Keratinocyte (primary cell): Measurements from ENCODE around the gene KCNN4. TPM values are rescaled to one million over a fixed set of nuclear protein-coding genes. Genes with fewer than 3 reads are reported as not detected.

Experiments used
- DNase-seq: peaks from one replicate; pipeline ENCODE4 v3.0.0-alpha.2; 2011; ENCODE audit warnings: low read depth, missing footprints, low spot score
- FAIRE-seq: peaks from 2 replicates; lab custom pipeline; 2011; peaks lifted over from hg19 to GRCh38; lab: Jason Lieb, UNC
- H2AFZ ChIP-seq: 2 replicates; pipeline ENCODE4 v1.6.0; 2012; ENCODE audit warnings: low read length, control low read depth, inconsistent platforms; ENCODE audit not compliant: control insufficient read depth
- H3K27ac ChIP-seq: 2 replicates; pipeline ENCODE4 v1.5.1; 2011; ENCODE audit warnings: low read length; ENCODE audit not compliant: control insufficient read depth, insufficient read depth
- H3K27me3 ChIP-seq: 3 replicates; pipeline ENCODE4 v1.6.0; 2011; ENCODE audit warnings: low read length; ENCODE audit not compliant: control insufficient read depth, insufficient read depth; ENCODE audit errors: extremely low read depth
- H3K36me3 ChIP-seq, 2 experiments: 2 replicates in 1 of 2; 3 replicates in 1 of 2; pipeline ENCODE4 v1.5.1; 2011; ENCODE audit warnings: low read length in 2 of 2, mild to moderate bottlenecking in 1 of 2; ENCODE audit not compliant: control insufficient read depth in 2 of 2, insufficient read depth in 2 of 2; ENCODE audit errors: extremely low read depth in 1 of 2
- H3K4me1 ChIP-seq: 3 replicates; pipeline ENCODE4 v1.5.1; 2011; ENCODE audit warnings: low read length; ENCODE audit not compliant: control insufficient read depth, insufficient read depth; ENCODE audit errors: extremely low read depth
- H3K4me2 ChIP-seq: 3 replicates; pipeline ENCODE4 v1.6.0; 2011; ENCODE audit warnings: low read depth, low read length; ENCODE audit not compliant: control insufficient read depth, insufficient read depth; ENCODE audit errors: extremely low read depth
- H3K4me3 ChIP-seq, 3 experiments: fragments of 200-600 bp in 1 of 3; sonication (generic) in 1 of 3; 2 replicates in 2 of 3; 3 replicates in 1 of 3; pipeline ENCODE4 v1.5.1; 2011 to 2016; ENCODE audit warnings: low read length in 3 of 3, mild to moderate bottlenecking in 3 of 3, control low read depth in 2 of 3, inconsistent platforms in 1 of 3, low read depth in 1 of 3, mixed read lengths in 1 of 3, mixed run types in 1 of 3, moderate library complexity in 1 of 3; ENCODE audit not compliant: control insufficient read depth in 2 of 3, insufficient read depth in 2 of 3; ENCODE audit errors: extremely low read depth in 1 of 3
- H3K79me2 ChIP-seq: 2 replicates; pipeline ENCODE4 v1.6.0; 2012; ENCODE audit warnings: low read length; ENCODE audit not compliant: control insufficient read depth, insufficient read depth
- H3K9ac ChIP-seq: 3 replicates; pipeline ENCODE4 v1.6.0; 2011; ENCODE audit warnings: low read length; ENCODE audit not compliant: control insufficient read depth, insufficient read depth; ENCODE audit errors: extremely low read depth
- H3K9me1 ChIP-seq: 3 replicates; pipeline ENCODE4 v1.6.0; 2011; ENCODE audit warnings: low read length; ENCODE audit not compliant: control insufficient read depth, insufficient read depth; ENCODE audit errors: extremely low read depth
- H3K9me3 ChIP-seq: 2 replicates; pipeline ENCODE4 v1.5.1; 2012; ENCODE audit warnings: low read depth, low read length; ENCODE audit not compliant: control insufficient read depth
- H4K20me1 ChIP-seq: 3 replicates; pipeline ENCODE4 v1.6.0; 2011; ENCODE audit warnings: low read length; ENCODE audit not compliant: control insufficient read depth, insufficient read depth; ENCODE audit errors: extremely low read depth
- CTCF ChIP-seq, 3 experiments: IDR thresholded peaks in 1 of 3; conservative IDR thresholded peaks in 1 of 3; optimal IDR thresholded peaks in 1 of 3; 2 replicates in 2 of 3; 3 replicates in 1 of 3; pipeline versions ENCODE3 to v1.5.1; 2011; ENCODE audit warnings: low read length in 3 of 3, mild to moderate bottlenecking in 3 of 3, moderate library complexity in 2 of 3, control low read depth in 1 of 3, inconsistent platforms in 1 of 3; ENCODE audit not compliant: insufficient read depth in 2 of 3; ENCODE audit errors: extremely low read depth in 1 of 3
- EZH2 ChIP-seq: IDR thresholded peaks from one replicate; pipeline ENCODE4 v1.6.1; 2012; ENCODE audit warnings: inconsistent platforms, mild to moderate bottlenecking, low read length, moderate library complexity
- dilution Hi-C: fragments of 300-500 bp; cut with MboI; formaldehyde crosslinking; loops from one replicate; pipeline ENCODE4 v1.7.0; 2020; ENCODE audit warnings: low sequenced_read_pairs; ENCODE audit not compliant: extremely low pct_ligation_motif_present
- polyA plus RNA-seq, 5 experiments: library from polyadenylated mRNA; depleted of rRNA in 3 of 5; stranded (reverse) in 3 of 5; stranded (forward) in 1 of 5; unstranded in 1 of 5; fragments of >200 nt; gene quantifications; 1 replicate in 1 of 5; 2 replicates in 3 of 5; 3 replicates in 1 of 5; pipeline versions ENCODE4 v1.2.1 to v1.2.3, GENCODE V29; 2011 to 2012; ENCODE audit warnings: missing spikeins in 2 of 5, low read depth in 1 of 5, low replicate concordance in 1 of 5

KCNN4 gene
- polyA plus RNA-seq, 1 donor (not counting 4 experiments of a cell fraction or from before 2014, with no cell fraction given) = 9.8 TPM

GRCh38 chr19:43735957-43736356, 44.8 kb downstream of the KCNN4 start:
- dilution Hi-C loops = no loop called here
- Histone ChIP-seq H3K79me2 (no peaks in the 10 kb centered on the region), H3K9ac (no peak overlapping the region), H4K20me1 (no peaks in the 10 kb centered on the region), H2AFZ (no peak overlapping the region), H3K4me3 (no peak overlapping the region), H3K4me2 (no peak overlapping the region), H3K9me1 (no peaks in the 10 kb centered on the region), H3K36me3 (peaks cover 54 to 68% of the 10 kb centered on the region in 2 experiments), H3K27ac (no peak overlapping the region), H3K9me3 (no peaks in the 10 kb centered on the region), H3K4me1 (peaks cover 19% of the 10 kb centered on the region), H3K27me3 (no peaks in the 10 kb centered on the region)
- DNase-seq (no peak), FAIRE-seq (no peak)
- TF ChIP-seq EZH2 (no peak), CTCF (optimal IDR thresholded peaks at IDR 0.05 in 1 of 3, IDR thresholded peaks at IDR 0.05 in 1 of 3, conservative IDR thresholded peaks at IDR 0.05 in 1 of 3; ENCODE audit: extremely low read depth in 1 of 3, insufficient read depth in 2 of 3, low read length in 3 of 3) (no peak)

GRCh38 chr19:43735013-43735412, 45.8 kb downstream of the KCNN4 start:
- dilution Hi-C loops = no loop called here
- FAIRE-seq = no peak

More at GRCh38 chr19:43735013-43735412, 45.8 kb downstream of the KCNN4 start:
- Histone ChIP-seq H3K27ac (no peak overlapping the region), H3K9me1 (no peaks in the 10 kb centered on the region), H3K9me3 (no peaks in the 10 kb centered on the region), H3K36me3 (peaks cover 56 to 63% of the 10 kb centered on the region in 2 experiments), H4K20me1 (no peaks in the 10 kb centered on the region), H3K4me1 (peaks cover 13% of the 10 kb centered on the region), H3K27me3 (no peaks in the 10 kb centered on the region), H2AFZ (no peak overlapping the region), H3K4me3 (no peak overlapping the region), H3K9ac (no peak overlapping the region), H3K4me2 (no peak overlapping the region), H3K79me2 (no peaks in the 10 kb centered on the region)
- no peak for DNase-seq
- no peak for TF ChIP-seq EZH2
- TF ChIP-seq CTCF (optimal IDR thresholded peaks at IDR 0.05 in 1 of 3, IDR thresholded peaks at IDR 0.05 in 1 of 3, conservative IDR thresholded peaks at IDR 0.05 in 1 of 3; ENCODE audit: extremely low read depth in 1 of 3, insufficient read depth in 2 of 3, low read length in 3 of 3) = no peak
